Renal cortical epithelial cell (primary cell): Measurements from ENCODE around the gene CFAP43. TPM values are rescaled to one million over a fixed set of nuclear protein-coding genes. Genes with fewer than 3 reads are reported as not detected.

Experiments used
- DNase-seq: peaks from one replicate; pipeline ENCODE4 v3.0.0-alpha.2; 2011; ENCODE audit warnings: low read depth
- total RNA-seq: library from RNA; depleted of rRNA; stranded (reverse); fragments of >200 nt; gene quantifications from 2 replicates; pipeline ENCODE4 v1.2.3, GENCODE V29; 2014

CFAP43 gene
- total RNA-seq, 1 donor from 2014 or later = 4.7 TPM

- no peak for DNase-seq
Observed at GRCh38 chr10:104142081-104142480, 90.1 kb downstream of the CFAP43 start.

GRCh38 chr10:104139221-104139620, 92.9 kb downstream of the CFAP43 start:
- DNase-seq = no peak

- DNase-seq = no peak
Observed at GRCh38 chr10:104138131-104138530, 94.0 kb downstream of the CFAP43 start.

GRCh38 chr10:104130041-104130440, 102.1 kb downstream of the CFAP43 start:
- no peak for DNase-seq

GRCh38 chr10:104128214-104128613, 104.0 kb downstream of the CFAP43 start:
- peak; percentile 60 for DNase-seq

GRCh38 chr10:104127411-104127810, 104.8 kb downstream of the CFAP43 start:
- no peak for DNase-seq

GRCh38 chr10:104123397-104123796, 108.8 kb downstream of the CFAP43 start:
- DNase-seq = peak; percentile 49

- DNase-seq = no peak
Observed at GRCh38 chr10:104122225-104123107, 109.7 kb downstream of the CFAP43 start.

- peak; percentile 92 for DNase-seq
Observed at GRCh38 chr10:104121485-104122224, 110.5 kb downstream of the CFAP43 start, which contains the start of gene SFR1. SFR1 (plus strand) TSS chr10:104122171; CDS start chr10:104122184, 13 bp downstream.

- peak; percentile 98 for DNase-seq
Observed at GRCh38 chr10:104120903-104121484, 111.2 kb downstream of the CFAP43 start.

- no peak for DNase-seq
Observed at GRCh38 chr10:104120512-104120902, 111.7 kb downstream of the CFAP43 start.

- DNase-seq = peak; percentile 38
Observed at GRCh38 chr10:104119996-104120395, 112.2 kb downstream of the CFAP43 start.

GRCh38 chr10:104117839-104118323, 114.3 kb downstream of the CFAP43 start:
- DNase-seq = peak; percentile 92

- DNase-seq = no peak
Observed at GRCh38 chr10:104113376-104113956, 118.7 kb downstream of the CFAP43 start.

GRCh38 chr10:104109908-104110662, 122.1 kb downstream of the CFAP43 start:
- DNase-seq = peak; percentile 98

- DNase-seq = peak; percentile 75
Observed at GRCh38 chr10:104104926-104105325, 127.2 kb downstream of the CFAP43 start.

GRCh38 chr10:104104418-104104817, 127.7 kb downstream of the CFAP43 start:
- no peak for DNase-seq

GRCh38 chr10:104103956-104104355, 128.2 kb downstream of the CFAP43 start:
- DNase-seq = no peak

- no peak for DNase-seq
Observed at GRCh38 chr10:104101902-104102301, 130.3 kb downstream of the CFAP43 start.

- DNase-seq = no peak
Observed at GRCh38 chr10:104100795-104101194, 131.4 kb downstream of the CFAP43 start.

GRCh38 chr10:104099941-104100340, 132.2 kb downstream of the CFAP43 start:
- DNase-seq = no peak
